GM19351 (cell line): Measurements from ENCODE around the gene FHDC1.

Experiments
- ATAC-seq: cut with Tn5 transposase; IDR thresholded peaks from one replicate; pipeline ENCODE4 v1.9.1; 2021; ENCODE audit warnings: mild to moderate bottlenecking, moderate library complexity; ENCODE audit not compliant: unreplicated experiment

Gene FHDC1

DNA sequence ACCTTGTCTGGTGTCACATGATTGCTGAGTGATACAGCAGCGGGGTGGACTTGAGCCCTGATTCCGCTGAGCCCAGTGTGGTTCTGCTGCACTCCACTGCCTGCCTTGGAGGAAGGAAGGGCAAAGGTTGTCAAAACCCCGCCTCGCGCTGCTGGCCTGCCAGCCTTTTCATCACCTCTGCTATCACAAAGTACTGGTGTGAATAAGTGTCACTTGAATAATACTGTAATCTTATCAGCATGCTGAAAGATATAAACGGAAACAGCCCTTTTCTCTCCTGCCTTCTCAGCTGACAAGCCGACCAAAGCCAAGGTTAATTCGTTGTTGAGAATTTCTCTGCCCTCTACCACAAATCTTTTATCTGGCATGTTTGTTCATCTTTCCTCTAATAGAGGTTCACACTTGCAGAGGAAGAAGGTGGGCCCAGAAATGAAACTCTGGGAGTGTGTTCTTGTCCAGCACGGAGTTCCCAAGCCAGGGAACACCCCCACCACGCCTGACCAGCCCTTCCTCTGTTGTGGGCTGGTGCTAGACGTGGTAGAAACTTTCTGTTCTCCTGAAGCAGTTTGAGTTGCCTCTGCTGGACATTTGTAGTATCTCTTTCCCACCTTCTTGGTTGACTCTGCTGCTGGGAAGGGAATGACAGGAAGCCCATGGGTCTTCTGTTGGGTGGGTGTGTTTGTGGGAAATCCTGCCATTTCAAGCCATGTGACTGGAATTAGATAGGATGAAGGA is 21.5 kb downstream of the FHDC1 start:
- ATAC-seq: no peak

DNA sequence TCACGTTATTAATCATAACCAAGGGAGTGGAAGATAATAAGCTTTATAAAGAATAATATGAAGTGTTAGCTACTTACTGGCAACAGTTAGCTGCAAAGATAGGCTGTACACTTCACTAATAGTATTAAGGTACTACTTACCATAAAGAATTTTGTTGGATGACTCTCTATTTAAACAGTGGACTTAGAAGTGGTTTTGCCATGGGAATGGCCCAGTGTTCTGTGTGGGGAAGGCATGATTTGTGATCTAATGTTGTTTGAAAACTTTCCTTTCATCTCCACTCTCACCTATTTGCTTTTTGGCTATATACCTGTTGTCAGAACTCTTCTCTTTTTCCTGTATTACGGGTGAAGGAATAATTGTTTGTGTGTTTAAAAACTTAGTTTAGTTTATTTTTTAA is 23.0 kb downstream of the FHDC1 start:
- no peak for ATAC-seq

DNA sequence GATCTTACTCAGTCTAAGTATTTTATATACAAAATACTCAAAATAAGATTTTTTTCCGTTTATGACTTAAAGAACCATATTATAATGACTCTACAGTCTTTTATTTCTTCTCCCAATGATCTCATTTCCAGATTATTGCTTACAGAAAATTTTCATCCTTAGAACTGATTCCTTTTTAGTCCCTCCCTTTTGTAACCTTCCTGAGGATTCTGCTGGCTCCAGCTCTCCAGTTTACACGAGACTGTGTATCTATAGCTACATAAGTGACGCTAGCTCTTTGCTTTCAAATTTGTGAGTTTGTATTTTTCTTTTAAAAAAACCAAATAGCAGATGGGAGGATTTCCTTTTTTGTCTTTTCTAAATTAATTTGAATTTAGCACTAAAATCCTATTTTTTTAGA is 24.0 kb downstream of the FHDC1 start:
- ATAC-seq: no peak

DNA sequence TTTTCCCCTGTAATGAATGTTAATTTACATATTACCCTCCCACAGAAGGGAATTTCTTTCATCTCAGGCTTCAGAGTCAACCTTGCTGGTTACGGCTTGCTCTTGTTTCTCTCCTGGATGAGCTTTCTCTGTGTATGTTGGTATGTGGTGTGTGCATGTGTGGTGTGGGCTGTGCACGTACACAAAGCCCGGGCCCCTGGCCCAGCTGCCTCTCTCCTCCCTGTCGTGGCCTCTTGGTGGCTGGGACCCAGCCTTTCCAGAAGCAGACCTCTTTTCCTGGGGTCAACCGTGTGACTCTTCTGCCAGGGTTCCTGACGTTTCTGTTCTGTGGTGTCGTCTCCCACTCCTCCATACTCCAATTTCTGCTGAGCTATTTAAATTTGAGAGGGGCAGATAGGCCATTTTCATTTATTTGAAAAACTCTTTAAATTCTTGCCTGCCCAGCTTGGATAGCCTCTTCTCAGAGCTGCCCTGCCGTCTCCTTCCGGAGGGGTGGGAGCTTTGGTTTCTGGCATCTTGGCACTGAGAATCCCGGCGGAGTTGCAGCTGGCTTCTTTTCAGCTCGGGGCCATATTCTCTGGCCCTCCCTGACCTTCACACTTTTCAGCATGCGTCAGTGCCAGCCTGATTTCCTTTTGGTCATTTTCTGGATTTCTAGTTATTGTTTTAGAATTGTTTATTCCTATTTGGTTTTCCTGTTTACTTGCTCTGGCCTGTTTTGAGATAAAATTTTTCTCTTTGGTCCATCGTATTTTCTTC is 25.1 kb downstream of the FHDC1 start:
- ATAC-seq: no peak

DNA sequence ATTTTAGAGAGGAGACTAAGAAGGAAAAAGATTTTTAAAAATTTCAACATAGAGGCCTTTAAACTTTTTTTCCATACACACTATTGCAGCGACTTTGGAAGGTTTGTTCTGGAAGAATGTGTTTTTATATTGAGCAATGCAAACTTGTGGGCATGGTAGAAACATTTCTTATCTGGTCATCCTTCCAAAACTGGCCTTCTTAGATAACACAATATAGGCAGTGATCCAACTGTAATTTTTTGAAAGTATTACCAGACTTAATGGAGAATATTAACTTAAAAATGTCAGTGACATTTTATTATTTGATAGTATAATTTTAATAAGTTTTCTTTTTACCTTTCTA is 25.6 kb downstream of the FHDC1 start:
- no peak for ATAC-seq

DNA sequence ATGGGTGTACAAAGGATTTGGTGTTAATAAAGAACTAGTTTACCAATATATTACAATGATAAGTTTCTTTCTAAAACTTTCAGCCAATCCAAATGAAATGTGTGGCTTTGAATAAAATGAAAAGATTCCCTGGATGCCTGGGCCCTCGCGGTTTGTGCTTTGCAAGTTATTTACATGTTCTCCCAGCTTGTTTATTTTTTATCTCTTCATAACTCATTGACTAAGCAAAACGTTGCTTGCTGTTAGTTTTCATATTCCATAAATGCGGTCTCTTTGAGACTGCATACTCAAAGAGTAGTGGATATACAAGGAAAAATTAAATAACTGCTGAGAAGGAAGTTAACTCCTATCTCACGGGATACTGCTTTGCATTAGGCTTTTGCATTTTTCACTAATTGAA is 26.0 kb downstream of the FHDC1 start:
- no peak for ATAC-seq

DNA sequence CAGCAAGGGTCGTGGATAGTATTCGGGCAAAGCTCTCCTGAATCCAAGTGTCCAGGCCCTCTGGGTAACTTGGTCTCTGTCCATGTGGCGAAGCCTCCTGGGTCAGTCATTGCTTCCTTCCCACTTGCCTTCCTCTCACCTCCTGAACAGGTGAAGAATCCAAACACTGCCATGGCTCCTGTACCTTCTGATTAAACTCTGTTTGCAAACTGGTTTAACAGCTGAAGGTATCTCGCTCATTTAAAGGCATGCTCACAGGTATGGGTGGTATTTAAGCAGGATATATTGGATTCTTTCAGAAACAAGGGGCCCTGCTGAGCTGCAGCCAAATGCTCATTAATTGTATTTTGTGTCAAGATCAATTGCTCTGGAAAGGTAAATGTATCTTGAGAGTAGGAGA is 28.2 kb downstream of the FHDC1 start:
- no peak for ATAC-seq

DNA sequence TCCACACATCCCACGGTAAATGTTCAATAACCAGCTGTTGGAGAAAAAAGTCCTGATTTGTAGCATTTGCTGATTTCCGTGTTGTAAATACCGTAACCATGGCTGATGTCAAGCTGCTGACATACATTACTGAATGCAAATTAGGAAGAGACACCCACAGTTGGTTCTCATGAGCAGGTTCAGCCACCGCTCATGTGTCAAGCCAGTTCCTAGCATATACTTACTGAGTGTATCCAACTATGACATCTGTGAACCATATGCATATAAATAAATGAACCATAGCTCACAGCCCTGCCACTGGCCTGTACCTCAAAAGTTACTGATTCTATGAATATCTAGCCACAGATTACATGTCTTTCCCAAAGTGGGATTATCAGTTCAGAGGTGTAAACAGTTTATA is 29.5 kb downstream of the FHDC1 start:
- peak; percentile 93 for ATAC-seq

DNA sequence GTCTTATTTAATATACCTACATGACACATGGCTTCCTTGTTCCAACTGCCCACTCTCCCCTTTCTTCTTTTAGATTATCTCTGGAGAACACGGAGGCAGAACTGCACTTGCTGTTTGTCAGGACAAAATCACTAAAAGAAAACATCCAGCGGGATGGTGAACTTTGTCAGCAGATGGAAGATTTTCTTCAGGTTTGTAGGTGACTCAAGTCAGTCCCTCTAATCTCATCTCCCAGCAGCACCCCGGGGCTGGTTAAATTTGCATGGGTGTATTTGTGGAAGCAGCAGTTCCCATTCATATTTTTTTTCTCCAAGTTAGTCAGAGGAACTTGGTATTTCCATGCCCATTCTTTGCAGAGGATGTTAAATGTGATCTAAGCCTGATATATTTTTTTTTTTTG is 31.8 kb downstream of the FHDC1 start:
- ATAC-seq: no peak

DNA sequence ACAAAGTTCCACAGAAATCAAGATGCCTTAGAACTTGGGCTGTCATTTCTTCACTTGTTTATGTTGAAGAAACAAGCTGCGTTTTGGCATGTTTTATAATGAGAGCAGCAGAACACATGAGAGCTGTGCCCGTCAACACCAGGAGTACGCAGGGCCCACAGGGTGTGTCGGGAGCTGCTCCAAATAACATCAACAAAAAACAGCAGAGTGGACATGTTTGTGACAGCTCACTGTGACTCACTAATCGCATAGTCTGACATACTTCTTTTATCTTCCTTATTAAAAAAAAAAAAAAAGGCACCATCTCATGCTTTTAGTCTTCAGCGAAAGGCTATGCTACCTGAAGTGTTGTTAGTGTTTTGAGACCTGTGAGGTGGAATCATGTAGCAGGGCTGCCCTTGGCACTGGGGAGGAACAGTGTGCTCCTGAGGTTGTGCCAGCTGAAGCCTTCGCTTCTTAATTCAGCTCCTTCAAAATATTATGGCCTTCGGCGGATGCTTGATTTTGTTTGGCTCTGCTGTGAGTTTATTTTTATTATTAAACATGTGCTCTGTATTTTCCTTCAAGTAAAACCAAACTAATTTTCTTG is 32.8 kb downstream of the FHDC1 start:
- ATAC-seq: no peak

DNA sequence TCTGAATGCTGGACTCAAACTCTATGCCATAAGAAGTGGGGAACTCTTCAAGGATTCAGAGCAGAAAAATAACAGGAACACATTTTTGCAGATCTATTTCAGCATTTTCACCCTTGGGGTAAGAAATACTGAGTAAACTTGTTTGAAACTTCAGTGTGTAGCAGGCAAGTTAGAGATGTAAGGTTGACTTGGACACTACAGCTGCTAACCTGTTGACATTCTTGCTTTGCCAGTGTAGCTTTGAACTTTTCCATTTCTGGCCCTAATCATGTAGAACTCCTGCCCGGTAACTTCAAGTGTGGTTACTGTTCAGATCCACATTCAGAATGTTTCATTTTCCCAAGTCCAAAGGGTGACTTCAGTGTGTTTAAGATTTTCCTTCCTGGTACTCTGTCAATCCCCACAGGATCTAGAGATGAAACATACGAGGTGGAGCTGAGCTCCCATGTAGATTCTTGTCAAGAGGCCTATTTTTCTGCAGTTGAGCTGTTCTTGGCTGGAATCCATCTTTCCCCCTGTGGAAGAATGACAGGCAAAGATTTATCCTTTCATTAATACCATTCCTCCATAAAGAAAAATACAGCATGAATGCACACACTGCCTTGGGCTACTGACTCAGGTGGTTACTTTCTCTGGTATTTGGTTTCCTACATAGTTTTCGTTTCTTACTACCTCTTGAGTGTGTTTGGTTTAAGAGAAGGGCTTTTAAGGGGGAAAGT is 34.1 kb downstream of the FHDC1 start:
- no peak for ATAC-seq

DNA sequence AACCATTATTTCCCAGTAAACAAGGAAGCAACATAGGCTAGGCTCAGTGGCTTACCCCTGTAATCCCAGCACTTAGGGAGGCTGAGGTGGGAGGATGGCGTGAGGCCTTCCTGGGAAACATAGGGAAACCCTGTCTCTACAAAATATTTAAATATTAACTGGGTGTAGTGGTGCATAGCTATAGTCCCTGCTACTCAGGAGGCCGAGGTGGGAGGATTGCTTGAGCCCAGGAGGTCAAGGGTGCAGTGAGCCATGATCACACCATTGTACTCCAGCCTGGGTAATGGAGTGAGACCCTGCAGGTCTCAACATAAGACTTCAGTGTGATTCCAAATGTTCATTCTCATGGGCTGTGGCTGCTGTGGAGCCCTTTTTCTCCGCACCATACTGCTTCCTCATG is 34.9 kb downstream of the FHDC1 start:
- ATAC-seq: no peak

DNA sequence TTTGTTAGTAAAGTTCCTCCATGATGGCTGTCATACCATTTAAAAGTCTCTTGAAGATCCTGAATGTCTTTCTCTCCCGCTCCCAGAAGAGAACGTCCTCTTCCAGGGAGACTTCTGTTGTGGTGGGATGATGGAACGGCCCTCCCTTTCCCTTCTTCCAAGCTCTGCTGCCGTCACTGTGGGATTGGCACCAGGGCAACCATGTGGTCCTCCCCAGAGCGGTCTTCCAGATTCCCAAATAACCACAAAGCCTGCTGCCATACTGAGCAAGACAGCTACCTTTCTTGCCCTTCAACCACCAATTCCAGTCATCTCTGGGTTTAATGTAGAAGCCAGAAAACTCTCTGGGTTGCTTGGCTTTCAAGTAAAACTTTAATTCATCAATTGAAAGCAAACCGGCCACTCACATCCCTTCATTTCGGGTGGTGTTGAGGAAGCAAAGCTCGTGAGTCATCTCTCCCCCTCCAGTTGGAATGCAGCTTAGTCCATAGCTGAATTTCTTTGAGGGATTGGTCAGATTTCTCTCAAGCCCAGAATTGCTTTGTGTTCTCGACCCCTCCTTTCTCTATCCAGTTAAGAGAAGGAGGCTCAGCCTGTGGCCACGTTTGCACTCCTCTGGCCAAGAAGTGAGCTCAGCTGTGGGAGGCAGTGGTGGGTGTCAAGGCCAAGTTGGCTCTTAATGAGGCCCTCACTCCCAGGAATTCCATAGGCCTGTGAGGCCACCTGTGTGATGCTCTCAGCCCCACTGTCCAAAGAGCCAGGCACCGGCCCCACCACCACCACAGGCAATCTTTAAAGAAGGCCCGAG is 36.9 kb downstream of the FHDC1 start:
- ATAC-seq: no peak

DNA sequence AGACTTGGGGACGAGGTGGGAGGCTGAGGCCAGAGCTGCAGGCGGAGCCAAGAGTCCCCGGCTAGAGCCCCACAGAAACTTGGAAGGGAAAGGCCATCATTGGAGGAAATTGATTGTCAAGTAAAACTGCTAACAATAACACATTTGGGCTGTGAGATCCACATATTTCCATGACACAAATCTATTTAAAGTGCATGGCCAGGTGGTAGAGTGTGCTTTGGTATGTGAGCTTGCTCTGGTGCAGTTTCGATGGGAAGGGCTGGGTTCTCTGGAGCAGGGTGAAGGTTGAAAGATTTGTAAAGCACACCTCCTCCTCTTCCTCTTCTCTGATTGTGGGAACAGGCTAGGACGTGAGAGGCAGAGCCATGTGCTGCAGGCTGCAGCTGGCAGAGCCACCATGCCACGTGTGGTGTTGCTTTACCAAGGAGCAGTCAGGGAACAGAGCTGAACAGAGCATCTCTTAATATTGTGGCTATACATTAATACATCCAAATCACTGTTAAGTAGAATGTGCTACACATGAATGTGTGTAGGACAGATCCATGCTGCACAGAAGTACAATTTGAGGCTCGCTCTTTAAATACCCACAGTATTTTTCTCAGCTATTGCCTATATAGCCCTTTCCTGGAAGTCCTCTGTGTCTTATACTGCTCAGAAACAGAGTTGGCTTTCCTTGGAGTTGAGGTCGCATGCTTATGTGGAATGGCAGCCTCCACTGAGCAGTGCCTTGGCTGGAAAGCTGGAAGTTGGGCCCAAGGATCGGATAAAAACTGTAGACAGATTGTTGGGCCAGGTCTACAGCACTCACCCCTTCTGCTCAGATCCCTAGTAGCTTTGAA is 37.7 kb downstream of the FHDC1 start:
- ATAC-seq: no peak

DNA sequence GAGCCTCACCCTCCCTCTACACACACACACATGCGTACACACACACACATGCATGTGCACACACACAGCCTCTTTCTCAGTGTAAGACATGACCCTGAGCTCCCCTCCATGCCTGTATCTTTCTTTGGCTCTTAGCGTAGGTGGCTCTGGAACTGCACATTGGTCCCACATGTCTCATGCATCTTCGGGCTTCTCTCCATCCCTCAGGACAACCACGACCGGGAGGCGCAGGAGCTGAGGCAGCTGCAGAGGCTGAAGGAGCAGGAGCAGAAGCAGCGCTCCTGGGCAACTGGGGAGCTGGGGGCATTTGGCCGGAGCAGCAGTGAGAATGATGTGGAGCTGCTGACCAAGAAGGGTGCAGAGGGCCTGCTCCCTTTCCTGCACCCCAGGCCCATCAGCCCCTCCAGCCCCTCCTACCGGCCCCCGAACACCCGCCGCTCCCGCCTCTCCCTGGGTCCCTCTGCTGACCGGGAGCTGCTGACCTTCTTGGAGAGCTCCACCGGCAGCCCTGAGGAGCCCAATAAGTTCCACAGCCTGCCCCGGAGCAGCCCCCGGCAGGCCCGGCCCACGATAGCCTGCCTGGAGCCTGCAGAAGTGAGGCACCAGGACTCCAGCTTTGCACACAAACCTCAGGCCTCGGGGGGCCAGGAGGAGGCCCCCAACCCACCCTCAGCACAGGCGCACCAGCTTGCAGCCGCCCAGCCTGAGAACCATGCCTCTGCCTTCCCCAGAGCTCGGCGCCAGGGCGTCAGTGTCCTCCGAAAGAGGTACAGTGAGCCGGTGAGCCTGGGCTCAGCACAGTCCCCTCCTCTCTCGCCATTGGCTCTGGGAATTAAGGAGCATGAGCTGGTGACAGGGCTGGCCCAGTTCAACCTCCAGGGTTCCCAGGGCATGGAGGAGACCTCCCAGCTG is 38.6 kb downstream of the FHDC1 start:
- no peak for ATAC-seq

DNA sequence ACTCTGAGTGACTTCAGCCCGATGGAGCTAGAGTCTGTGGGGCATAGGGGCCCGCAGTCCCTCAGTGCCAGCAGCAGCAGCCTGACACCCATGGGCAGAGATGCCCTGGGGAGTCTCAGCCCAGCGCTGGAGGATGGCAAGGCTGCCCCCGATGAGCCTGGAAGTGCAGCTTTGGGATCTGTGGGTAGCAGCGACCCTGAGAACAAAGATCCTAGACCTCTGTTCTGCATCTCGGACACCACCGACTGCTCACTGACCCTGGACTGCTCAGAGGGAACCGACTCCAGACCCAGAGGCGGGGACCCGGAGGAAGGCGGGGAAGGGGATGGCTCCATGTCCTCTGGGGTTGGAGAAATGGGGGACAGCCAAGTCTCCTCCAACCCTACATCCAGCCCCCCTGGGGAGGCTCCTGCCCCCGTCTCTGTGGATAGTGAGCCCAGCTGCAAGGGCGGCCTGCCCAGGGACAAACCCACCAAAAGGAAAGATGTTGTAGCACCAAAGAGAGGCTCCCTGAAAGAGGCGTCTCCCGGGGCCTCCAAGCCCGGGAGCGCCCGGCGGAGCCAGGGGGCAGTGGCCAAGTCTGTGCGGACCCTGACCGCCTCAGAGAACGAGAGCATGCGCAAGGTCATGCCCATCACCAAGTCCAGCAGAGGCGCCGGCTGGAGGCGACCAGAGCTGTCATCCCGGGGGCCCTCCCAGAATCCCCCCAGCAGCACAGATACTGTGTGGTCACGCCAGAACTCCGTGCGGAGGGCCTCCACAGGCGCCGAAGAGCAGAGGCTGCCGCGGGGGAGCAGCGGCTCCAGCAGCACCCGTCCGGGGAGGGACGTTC is 39.5 kb downstream of the FHDC1 start:
- no peak for ATAC-seq

DNA sequence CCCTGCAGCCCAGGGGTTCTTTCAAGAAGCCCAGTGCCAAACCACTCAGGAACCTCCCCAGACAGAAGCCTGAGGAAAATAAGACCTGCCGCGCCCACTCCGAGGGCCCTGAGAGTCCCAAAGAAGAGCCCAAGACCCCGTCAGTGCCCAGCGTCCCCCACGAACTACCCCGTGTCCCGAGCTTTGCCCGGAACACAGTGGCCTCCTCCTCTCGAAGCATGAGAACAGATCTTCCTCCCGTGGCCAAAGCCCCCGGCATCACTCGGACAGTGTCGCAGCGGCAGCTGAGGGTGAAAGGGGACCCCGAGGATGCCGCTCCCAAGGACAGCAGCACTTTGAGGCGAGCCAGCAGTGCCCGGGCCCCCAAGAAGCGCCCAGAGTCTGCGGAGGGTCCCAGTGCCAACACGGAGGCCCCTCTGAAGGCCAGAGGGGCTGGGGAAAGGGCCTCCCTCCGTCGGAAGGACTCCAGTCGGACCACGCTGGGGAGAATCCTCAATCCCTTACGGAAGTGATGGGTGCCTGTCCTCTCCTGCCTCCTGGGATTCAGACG is 40.2 kb downstream of the FHDC1 start:
- ATAC-seq: no peak
